GM18951 (cell line): ENCODE measurements around the gene TRIM69.

Source experiments
- POLR2A ChIP-seq: IDR thresholded peaks from 4 replicates; pipeline ENCODE4 v1.6.1; 2011; ENCODE audit warnings: mild to moderate bottlenecking; ENCODE audit not compliant: insufficient read length, insufficient read depth; ENCODE audit errors: extremely low read depth
- in situ Hi-C: fragments of 300-500 bp; cut with MboI; formaldehyde crosslinking; loops from one replicate; pipeline ENCODE4 v1.12.0; 2022; ENCODE audit warnings: low sequenced_read_pairs, mixed read lengths, inconsistent platforms; ENCODE audit not compliant: unreplicated experiment

The TRIM69 gene

GRCh38 chr15:44808557-44808956 lies 72.2 kb downstream of the TRIM69 start:
- in situ Hi-C loops, result no loop called here
- no peak for TF ChIP-seq POLR2A

DNA sequence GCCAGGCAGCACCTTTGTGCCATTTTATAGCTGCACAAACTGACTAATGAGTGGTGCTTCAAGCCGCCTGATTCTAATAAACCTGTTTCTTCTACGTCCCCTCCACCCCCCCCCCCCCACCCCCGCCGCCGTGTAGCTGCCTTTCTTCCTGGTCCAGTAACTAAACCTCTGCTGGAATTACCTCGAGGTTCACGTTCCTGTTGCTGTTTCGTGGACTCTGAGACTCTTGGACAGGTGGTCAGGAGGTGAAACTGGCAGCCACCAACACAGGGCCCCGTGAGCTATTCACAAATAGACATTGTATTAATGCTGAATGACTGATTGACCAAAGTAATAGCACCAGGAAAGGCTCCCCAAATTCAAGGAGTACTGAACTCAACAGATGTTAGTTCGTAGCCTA lies 73.9 kb downstream of the TRIM69 start:
- in situ Hi-C loops, result no loop called here
- no peak for TF ChIP-seq POLR2A

DNA sequence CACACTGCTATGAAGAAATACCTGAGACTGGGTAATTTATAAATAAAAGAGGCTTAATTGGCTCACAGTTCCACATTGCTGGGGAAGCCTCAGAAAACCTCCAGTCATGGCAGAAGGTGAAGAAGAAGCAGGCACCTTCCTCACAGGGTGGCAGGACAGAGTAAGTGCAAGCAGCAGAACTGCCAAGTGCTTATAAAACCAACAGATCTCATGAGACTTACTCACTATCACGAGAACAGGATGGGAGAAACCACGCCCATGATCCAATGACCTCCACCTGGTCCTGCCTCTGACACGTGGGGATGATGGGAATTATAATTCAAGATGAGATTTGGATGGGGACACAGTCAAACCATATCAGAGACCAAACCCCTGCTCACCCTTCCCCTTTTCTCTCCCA lies 75.0 kb downstream of the TRIM69 start:
- TF ChIP-seq POLR2A, result no peak
- in situ Hi-C loops, result no loop called here

GRCh38 chr15:44812029-44812517 lies 75.7 kb downstream of the TRIM69 start:
- in situ Hi-C loops, result no loop called here

DNA sequence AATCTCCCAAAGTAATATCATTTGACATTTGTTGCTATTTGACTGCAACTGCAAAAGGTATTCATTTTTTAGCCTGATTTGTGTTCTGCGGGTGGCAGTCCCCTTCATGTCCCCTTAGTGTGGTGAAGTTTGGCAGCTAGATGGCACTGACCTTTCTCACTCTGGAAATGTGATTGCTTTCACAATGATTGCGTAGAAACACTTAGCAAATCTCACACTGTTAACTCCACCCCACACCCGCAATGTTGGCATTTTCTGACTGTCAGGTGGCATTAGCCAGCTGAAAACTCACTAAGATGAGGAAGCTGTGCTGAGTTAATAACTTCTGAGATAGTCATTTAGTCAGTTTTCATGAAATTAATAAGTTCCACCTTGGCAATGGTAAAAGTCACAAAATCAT lies 76.9 kb downstream of the TRIM69 start:
- no peak for TF ChIP-seq POLR2A
- in situ Hi-C loops, result no loop called here

More at GRCh38 chr15:44812029-44812517, 75.7 kb downstream of the TRIM69 start:
- no peak for TF ChIP-seq POLR2A
